Upper lobe of left lung (tissue), 6 donors: ENCODE data around the gene RHBG. TPM values are rescaled to one million over a fixed set of nuclear protein-coding genes. Genes with fewer than 3 reads are reported as not detected.
A peak's percentile ranks its signal among the peaks of the same experiment; 100 is the strongest.

ENCODE experiments used
- ATAC-seq, 2 donors: fragments of 200-7000 bp; cut with Tn5 transposase; one replicate each; pipeline ENCODE4 v1.9.1; 2022; ENCODE audit warnings: mild to moderate bottlenecking in 2 of 2, moderate library complexity in 2 of 2; ENCODE audit not compliant: low FRiP score in 2 of 2
- DNase-seq, 2 donors: peaks; one replicate each; pipeline ENCODE4 v3.0.0-alpha.2; 2019 to 2020
- H3K27ac ChIP-seq, 4 donors: fragments of 200-600 bp; sonication (generic); one replicate each; pipeline ENCODE4 v1.5.1; 2016 to 2019
- H3K27me3 ChIP-seq, 4 donors: fragments of 200-600 bp; sonication (generic); one replicate each; pipeline ENCODE4 v1.5.1; 2017 to 2019
- H3K36me3 ChIP-seq, 4 donors: fragments of 200-600 bp; sonication (generic); one replicate each; pipeline ENCODE4 v1.5.1; 2016 to 2019
- H3K4me1 ChIP-seq, 4 donors: fragments of 200-600 bp; sonication (generic); one replicate each; pipeline ENCODE4 v1.5.1; 2018 to 2019
- H3K4me3 ChIP-seq, 4 donors: fragments of 200-600 bp; sonication (generic); one replicate each; pipeline ENCODE4 v1.5.1; 2017 to 2019; ENCODE audit warnings: mild to moderate bottlenecking in 2 of 4, moderate library complexity in 1 of 4
- H3K9me3 ChIP-seq, 4 donors: fragments of 200-600 bp; sonication (generic); one replicate each; pipeline ENCODE4 v1.5.1; 2018 to 2019
- CTCF ChIP-seq, 6 experiments: fragments of 450-650 bp in 4 of 6; fragments of 200-600 bp in 2 of 6; sonication (generic) in 2 of 6; IDR thresholded peaks; one replicate each; pipeline ENCODE4 v1.5.1; 2016 to 2019; ENCODE audit warnings: antibody characterized with exemption in 6 of 6
- EP300 ChIP-seq, 4 donors: sonication (generic); formaldehyde crosslinking; IDR thresholded peaks; one replicate each; pipeline ENCODE4 v1.5.1; 2017; ENCODE audit warnings: antibody characterized with exemption in 4 of 4, control low read depth in 2 of 4
- POLR2A ChIP-seq, 4 donors: fragments of 450-650 bp; IDR thresholded peaks; one replicate each; pipeline ENCODE4 v1.5.1; 2016 to 2017; ENCODE audit warnings: antibody characterized with exemption in 4 of 4, mild to moderate bottlenecking in 2 of 4
- POLR2AphosphoS5 ChIP-seq, 2 donors: sonication (generic); formaldehyde crosslinking; IDR thresholded peaks; one replicate each; pipeline ENCODE4 v1.5.1; 2017; ENCODE audit warnings: antibody characterized with exemption in 2 of 2
- WGBS, 2 donors: methylation state at CpG; one replicate each; pipeline ENCODE4 v1.1.5; 2017 to 2018; 5-methylcytosine and 5-hydroxymethylcytosine counted together
- total RNA-seq, 6 donors: library from RNA; depleted of rRNA in 4 of 6; stranded (reverse); fragments of >200 nt in 4 of 6; gene quantifications; one replicate each; pipeline versions ENCODE4 v1.1.0 to v1.2.1, GENCODE V29; 2016 to 2021
- donor health status: DM: no; HTN: no; CAD: no; lungs with moderate emphysema.
- donor health status: DM: no; HTN: yes; CAD: no; lungs with severe emphysema.

Gene RHBG
- total RNA-seq, 6 donors from 2014 or later = 0.24 TPM; not detected in 5

DNA sequence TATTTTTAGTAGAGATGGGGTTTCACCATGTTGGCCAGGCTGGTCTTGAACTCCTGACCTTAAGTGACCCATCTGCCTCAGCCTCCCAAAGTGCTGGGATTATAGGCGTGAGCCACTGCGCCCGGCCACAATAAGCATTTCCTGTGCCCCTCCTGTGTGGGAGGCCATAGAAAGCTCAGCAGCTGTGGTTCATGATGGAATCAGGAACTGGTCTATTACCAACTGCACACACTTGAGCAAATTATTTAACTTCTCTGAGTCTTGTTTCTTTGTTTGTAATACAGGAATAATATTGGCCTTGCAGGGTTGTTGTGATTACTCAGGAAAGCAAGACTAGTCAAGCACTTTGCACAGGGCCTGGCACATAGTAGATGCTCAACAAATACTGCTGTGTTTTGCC is 15.0 kb downstream of the RHBG start:
- no peak for ATAC-seq
- 47 to 85% methylated on average over 3 of the region's 3 CpGs for WGBS, 2 donors
- no peak overlapping the region for H3K4me3 ChIP-seq

DNA sequence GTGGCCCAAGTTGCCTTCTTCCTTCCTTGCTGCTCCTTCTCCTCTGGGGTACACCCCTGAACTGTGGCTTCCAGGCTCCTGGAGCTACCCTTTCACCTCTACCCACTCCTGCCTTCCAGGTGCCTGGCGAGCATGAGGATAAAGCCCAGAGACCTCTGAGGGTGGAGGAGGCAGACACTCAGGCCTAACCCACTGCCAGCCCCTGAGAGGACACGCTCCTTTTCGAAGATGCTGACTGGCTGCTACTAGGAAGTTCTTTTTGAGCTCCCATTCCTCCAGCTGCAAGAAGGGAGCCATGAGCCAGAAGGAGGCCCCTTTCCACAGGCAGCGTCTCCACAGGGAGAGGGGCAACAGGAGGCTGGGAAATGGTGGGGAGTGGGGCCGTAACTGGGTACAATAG is 15.6 kb downstream of the RHBG start:
- Histone ChIP-seq H3K4me1 (peaks cover 0 to 9% (median 6%) of the 10 kb centered on the region in 4 donors), H3K9me3 (no peaks in the 10 kb centered on the region), H3K36me3 (no peaks in the 10 kb centered on the region), H3K27me3 (peaks cover 0 to 14% (median 9%) of the 10 kb centered on the region in 4 donors), H3K4me3 (no peak overlapping the region), H3K27ac (no peak overlapping the region)
- ATAC-seq (no peak), DNase-seq (no peak)
- no peak for TF ChIP-seq EP300 (IDR thresholded peaks at IDR 0.05)
- no peak for TF ChIP-seq POLR2AphosphoS5 (IDR thresholded peaks at IDR 0.05)
- TF ChIP-seq POLR2A (IDR thresholded peaks at IDR 0.05) = no peak
- TF ChIP-seq CTCF (IDR thresholded peaks at IDR 0.05) = no peak
- WGBS, 2 donors = 93 to 96% methylated on average over 5 of the region's 5 CpGs

More for the DNA sequence above, 15.0 kb downstream of the RHBG start:
- H3K27ac ChIP-seq = no peak overlapping the region
- DNase-seq = no peak
- TF ChIP-seq CTCF (IDR thresholded peaks at IDR 0.05) (no peak), EP300 (IDR thresholded peaks at IDR 0.05) (no peak), POLR2A (IDR thresholded peaks at IDR 0.05) (no peak), POLR2AphosphoS5 (IDR thresholded peaks at IDR 0.05) (no peak)
- H3K9me3 ChIP-seq = no peaks in the 10 kb centered on the region
- H3K27me3 ChIP-seq = peaks cover 0 to 14% (median 8%) of the 10 kb centered on the region in 4 donors
- H3K36me3 ChIP-seq = no peaks in the 10 kb centered on the region
- H3K4me1 ChIP-seq = peaks cover 0 to 9% (median 6%) of the 10 kb centered on the region in 4 donors

DNA sequence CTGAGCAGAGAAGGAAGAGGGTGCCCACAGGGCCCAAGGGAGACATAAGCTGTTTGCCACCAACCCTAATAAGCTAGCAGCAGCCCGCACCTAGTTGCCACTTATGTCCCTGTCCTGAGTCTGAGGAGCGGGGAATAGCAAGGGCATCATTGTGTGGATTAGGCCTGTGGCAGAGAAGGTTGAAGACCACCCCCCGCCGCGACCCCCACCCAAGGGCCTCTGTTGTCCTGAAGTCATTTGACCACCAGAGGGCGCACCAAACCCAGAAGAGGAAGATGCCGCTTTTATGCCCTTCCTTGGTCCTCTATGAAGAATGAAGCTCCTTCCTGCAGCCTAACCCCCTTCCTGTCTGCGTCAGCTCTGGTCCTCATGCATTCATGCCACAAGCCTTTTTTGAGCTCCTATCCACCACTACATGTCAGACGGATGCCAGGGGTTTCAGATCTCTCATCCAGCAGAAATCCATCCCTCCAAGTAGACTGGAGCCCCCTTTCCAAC is 16.6 kb downstream of the RHBG start:
- H3K9me3 ChIP-seq = no peaks in the 10 kb centered on the region
- ATAC-seq = peak in 1 of 2 donors; percentile 64
- H3K27me3 ChIP-seq = peaks cover 0 to 16% (median 10%) of the 10 kb centered on the region in 4 donors
- TF ChIP-seq POLR2A (IDR thresholded peaks at IDR 0.05) = no peak
- TF ChIP-seq CTCF (IDR thresholded peaks at IDR 0.05) = peak; percentile 85 to 92 (median 89)
- no peaks in the 10 kb centered on the region for H3K36me3 ChIP-seq
- peaks cover 0 to 9% (median 6%) of the 10 kb centered on the region in 4 donors for H3K4me1 ChIP-seq
- no peak overlapping the region for H3K27ac ChIP-seq
- peak in 1 of 2 donors; percentile 30 for DNase-seq
- H3K4me3 ChIP-seq = no peak overlapping the region
- 1 to 11% methylated on average over 5 to 9 of the region's 9 CpGs for WGBS, 2 donors

DNA sequence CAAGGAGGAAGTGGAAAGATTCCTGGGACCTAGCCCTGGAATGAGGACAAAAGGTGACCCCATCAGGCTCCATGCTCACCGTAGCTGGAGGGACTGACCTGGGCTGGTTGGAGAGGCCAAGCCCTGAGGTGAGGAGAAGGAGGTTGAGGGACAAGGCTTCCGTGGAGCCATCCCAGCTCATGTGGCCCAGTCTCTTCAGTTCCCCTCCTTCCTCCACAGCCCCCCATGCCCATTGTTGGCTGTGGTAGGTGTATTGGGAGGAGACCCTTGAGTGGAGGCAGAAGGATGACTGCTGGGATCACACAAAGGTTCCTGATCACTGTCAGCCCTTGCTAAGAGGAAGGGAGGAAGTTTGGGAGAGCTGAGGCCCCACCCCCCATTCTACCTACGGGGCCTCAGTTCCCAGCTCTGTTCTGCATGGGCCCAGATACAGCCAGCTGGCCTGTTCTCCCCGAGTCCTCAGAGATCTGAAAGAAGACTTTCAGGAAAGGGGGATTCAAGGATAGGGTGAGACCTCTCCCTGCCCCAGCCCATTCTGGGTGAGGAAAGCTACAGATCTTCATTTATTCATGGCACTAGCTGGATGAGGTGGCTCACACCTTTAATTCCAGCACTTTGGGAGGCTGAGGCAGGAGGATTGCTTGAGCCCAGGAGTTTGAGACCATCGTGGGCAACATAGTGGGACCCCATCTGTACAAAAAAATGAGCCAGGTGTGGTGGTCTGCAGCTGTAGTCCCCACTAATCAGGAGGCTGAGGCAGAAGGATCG is 17.3 kb downstream of the RHBG start:
- no peak for TF ChIP-seq EP300 (IDR thresholded peaks at IDR 0.05)
- Histone ChIP-seq H3K9me3 (no peaks in the 10 kb centered on the region), H3K4me3 (no peak overlapping the region), H3K36me3 (no peaks in the 10 kb centered on the region), H3K4me1 (peaks cover 0 to 9% (median 6%) of the 10 kb centered on the region in 4 donors), H3K27ac (no peak overlapping the region), H3K27me3 (peaks cover 0 to 16% (median 10%) of the 10 kb centered on the region in 4 donors)
- WGBS, 2 donors = 82 to 83% methylated on average over 6 of the region's 6 CpGs
- no peak for DNase-seq
- ATAC-seq = no peak

DNA sequence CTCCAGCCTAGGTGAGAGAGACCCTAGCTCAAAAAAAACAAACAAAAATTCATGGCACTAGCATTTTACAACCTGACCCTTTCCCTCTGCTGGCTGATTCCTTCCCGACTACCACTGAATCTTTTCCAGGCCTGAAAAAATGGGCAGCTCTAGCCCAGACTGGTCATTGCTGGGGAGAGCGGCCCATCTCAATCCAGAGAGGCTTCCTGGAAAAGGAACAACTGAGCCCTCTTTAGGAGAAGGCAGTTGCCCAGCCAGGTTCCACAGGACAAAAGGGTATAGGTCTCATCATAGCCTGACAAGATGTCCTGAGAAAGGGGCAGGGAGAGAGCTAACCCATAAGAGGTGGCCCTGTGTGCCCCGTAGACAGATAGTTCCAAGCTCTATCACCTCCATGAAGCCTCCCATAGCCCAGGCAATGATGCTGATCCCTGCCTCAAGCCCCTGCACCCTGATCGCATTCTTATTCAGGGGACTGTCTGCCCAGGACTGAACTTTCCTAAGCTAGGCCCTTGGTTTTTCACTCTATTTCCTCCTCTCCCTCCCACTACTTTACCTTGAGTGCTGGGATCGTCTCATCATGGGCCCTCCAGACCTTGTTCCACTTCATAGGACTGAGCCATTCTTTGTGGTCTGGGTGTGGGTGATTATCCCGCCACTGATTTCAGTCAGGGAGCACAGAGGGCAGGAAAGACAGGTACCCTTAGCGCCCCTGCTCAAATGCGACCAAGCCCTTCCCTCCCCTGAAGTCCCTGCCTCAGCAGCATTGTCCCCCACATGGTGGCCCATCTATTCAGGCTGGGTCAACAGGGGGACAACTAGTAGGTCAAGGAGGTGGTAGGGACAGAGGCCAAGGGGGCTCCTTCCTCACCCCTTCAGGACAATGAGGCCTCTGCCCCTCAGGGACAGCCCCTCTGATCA is 18.2 kb downstream of the RHBG start:
- H3K4me3 ChIP-seq = no peak overlapping the region
- H3K27ac ChIP-seq = no peak overlapping the region
- ATAC-seq (no peak), DNase-seq (no peak)
- H3K27me3 ChIP-seq = peaks cover 0 to 16% (median 10%) of the 10 kb centered on the region in 4 donors
- no peaks in the 10 kb centered on the region for H3K36me3 ChIP-seq
- TF ChIP-seq POLR2AphosphoS5 (IDR thresholded peaks at IDR 0.05) (no peak), CTCF (IDR thresholded peaks at IDR 0.05) (no peak), POLR2A (IDR thresholded peaks at IDR 0.05) (no peak), EP300 (IDR thresholded peaks at IDR 0.05) (no peak)
- WGBS, 2 donors = 85 to 88% methylated on average over 7 to 8 of the region's 8 CpGs
- H3K9me3 ChIP-seq = no peaks in the 10 kb centered on the region
- H3K4me1 ChIP-seq = peaks cover 0 to 9% (median 6%) of the 10 kb centered on the region in 4 donors
